Measurements from ENCODE around the gene KSR2. TPM values are rescaled to one million over a fixed set of nuclear protein-coding genes. Genes with fewer than 3 reads are reported as not detected.
"Not testable (repeated sequence)": the region's sequence is repeated elsewhere in the genome, so short reads cannot be mapped to it uniquely, and the experiment has no call there.

KSR2 gene
- total RNA-seq, 1 experiment from 2014 or later: 2.0 TPM

DNA sequence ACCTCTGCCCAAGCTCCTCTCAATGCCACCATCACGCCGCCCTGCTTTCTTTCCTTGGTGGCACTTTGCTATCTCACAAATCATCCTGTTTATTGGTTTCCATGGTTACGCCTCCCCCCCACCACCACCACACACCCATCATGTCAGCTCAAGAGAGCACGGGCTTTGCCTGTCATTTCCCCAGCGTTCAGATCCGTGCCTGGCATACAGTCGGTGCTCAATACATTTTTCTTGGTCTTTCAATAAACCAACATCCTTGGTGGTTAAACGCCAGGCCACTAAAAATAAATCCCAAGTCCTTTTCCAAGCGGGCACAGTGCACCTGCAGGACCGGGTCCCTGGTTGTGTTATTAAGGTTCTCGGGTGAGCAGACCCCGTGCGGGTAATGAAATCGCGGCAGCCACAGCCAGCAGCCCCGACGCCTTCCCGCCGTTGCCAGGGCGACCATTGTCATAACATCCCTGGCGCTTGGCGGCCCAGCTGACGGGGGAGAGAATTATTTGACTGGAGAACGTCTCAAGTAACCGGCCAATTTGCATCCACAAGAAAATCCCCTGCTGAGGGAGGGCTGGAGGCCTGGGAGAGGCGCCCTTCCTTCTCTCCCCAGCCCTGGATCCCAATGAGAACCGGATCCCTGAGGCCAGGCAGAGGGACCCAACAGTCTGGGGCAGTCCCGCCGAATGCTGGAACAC lies 92.9 kb downstream of the KSR2 start:
- no peaks in the 10 kb centered on the region for H3K9me2 ChIP-seq (ENCODE audit: insufficient read depth)
- no peak overlapping the region for H3K27ac ChIP-seq
- no TSS peak for BruUV-seq (replicated peaks)
- no peaks in the 10 kb centered on the region for H3F3A ChIP-seq (ENCODE audit: insufficient read depth, low read depth)
- no peaks in the 10 kb centered on the region for H3K36me3 ChIP-seq (ENCODE audit: low read depth)
- H3K79me2 ChIP-seq (ENCODE audit: low read depth): no peaks in the 10 kb centered on the region
- H3K4me1 ChIP-seq (replicated peaks; ENCODE audit: insufficient read depth): no peaks in the 10 kb centered on the region
- no peak for DNase-seq
- ChIA-PET POLR2A (ENCODE audit: unreplicated experiment) (no interaction called here), CTCF (interaction anchor here (0.6 to 1.4 kb wide), 2 partner anchors 157 to 159 kb away, joined by 4 to 8 read pairs; no protein-coding TSS in a partner anchor)
- no peak overlapping the region for H2AFZ ChIP-seq
- TF ChIP-seq, protein P1, sequence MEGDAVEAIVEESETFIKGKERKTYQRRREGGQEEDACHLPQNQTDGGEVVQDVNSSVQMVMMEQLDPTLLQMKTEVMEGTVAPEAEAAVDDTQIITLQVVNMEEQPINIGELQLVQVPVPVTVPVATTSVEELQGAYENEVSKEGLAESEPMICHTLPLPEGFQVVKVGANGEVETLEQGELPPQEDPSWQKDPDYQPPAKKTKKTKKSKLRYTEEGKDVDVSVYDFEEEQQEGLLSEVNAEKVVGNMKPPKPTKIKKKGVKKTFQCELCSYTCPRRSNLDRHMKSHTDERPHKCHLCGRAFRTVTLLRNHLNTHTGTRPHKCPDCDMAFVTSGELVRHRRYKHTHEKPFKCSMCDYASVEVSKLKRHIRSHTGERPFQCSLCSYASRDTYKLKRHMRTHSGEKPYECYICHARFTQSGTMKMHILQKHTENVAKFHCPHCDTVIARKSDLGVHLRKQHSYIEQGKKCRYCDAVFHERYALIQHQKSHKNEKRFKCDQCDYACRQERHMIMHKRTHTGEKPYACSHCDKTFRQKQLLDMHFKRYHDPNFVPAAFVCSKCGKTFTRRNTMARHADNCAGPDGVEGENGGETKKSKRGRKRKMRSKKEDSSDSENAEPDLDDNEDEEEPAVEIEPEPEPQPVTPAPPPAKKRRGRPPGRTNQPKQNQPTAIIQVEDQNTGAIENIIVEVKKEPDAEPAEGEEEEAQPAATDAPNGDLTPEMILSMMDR (conservative IDR thresholded peaks at IDR 0.05): no peak
- TF ChIP-seq EZH2 (IDR thresholded peaks at IDR 0.05; ENCODE audit: low read depth): no peak
- intact Hi-C loops (cut with micrococcal nuclease; ENCODE audit: unreplicated experiment): loop anchor here (1.0 to 10.0 kb wide), 3 partner anchors 159 to 289 kb away; partner anchors contain the start of gene PEBP1
- no peak overlapping the region for H3K4me3 ChIP-seq
- no peak overlapping the region for H3K4me2 ChIP-seq
- H4K20me1 ChIP-seq (ENCODE audit: insufficient read depth): no peaks in the 10 kb centered on the region
- no peaks in the 10 kb centered on the region for H3K27me3 ChIP-seq (ENCODE audit: insufficient read depth, low read depth)
- H3K9me3 ChIP-seq (ENCODE audit: insufficient read depth, low read depth): no peaks in the 10 kb centered on the region

DNA sequence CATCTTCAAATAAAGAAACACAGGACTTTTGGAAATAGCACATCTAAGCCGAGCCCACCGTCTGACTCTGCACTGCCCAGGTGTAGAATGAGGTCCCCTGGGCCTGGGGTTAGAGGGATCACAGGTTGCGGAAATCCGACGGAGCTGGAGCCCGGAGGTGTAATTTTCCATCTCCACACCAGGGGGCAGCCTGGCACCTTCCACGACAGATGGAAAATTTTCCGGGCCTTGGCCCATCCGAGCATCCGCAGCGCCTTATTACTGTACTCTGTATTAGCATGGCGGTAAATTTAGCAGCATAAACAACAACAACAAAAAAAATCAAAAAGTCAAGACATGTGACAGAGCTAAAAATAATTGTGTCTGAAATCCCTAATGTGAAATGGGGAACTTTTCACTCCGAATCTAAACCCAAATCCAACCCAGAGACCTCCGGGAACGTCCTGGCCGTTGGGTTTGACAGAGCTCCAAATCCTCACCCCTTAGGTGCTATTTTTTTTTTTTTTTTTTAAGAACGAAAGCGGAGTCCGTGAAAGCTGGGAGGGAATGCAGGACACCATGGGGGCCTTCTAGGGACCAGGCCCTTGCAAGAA lies 93.9 kb downstream of the KSR2 start:
- H3K4me3 ChIP-seq: no peak overlapping the region
- no peaks in the 10 kb centered on the region for H3K9me2 ChIP-seq (ENCODE audit: insufficient read depth)
- H3F3A ChIP-seq (ENCODE audit: insufficient read depth, low read depth): no peaks in the 10 kb centered on the region
- no peaks in the 10 kb centered on the region for H3K9me3 ChIP-seq (ENCODE audit: insufficient read depth, low read depth)
- H3K27ac ChIP-seq: no peak overlapping the region
- no peak overlapping the region for H2AFZ ChIP-seq
- no peaks in the 10 kb centered on the region for H3K4me1 ChIP-seq (replicated peaks; ENCODE audit: insufficient read depth)
- no peak overlapping the region for H3K4me2 ChIP-seq
- no peaks in the 10 kb centered on the region for H4K20me1 ChIP-seq (ENCODE audit: insufficient read depth)
- no peaks in the 10 kb centered on the region for H3K36me3 ChIP-seq (ENCODE audit: low read depth)
- no peaks in the 10 kb centered on the region for H3K79me2 ChIP-seq (ENCODE audit: low read depth)
- CTCF ChIA-PET: interaction anchor here (0.5 to 1.4 kb wide), 4 partner anchors 160 to 246 kb away, joined by 3 to 10 read pairs (median 6); no protein-coding TSS in a partner anchor
- TF ChIP-seq, protein P1 (conservative IDR thresholded peaks at IDR 0.05): peak; percentile 97
- TF ChIP-seq EZH2 (IDR thresholded peaks at IDR 0.05; ENCODE audit: low read depth): no peak
- peak; percentile 45 to 71 for DNase-seq
- POLR2A ChIA-PET (ENCODE audit: unreplicated experiment): no interaction called here
- no TSS peak for BruUV-seq (replicated peaks)
- intact Hi-C loops (cut with micrococcal nuclease; ENCODE audit: unreplicated experiment): loop anchor here (1.0 to 10.0 kb wide), 3 partner anchors 160 to 290 kb away; partner anchors contain the start of gene PEBP1
- no peaks in the 10 kb centered on the region for H3K27me3 ChIP-seq (ENCODE audit: insufficient read depth, low read depth)

- H3K36me3 ChIP-seq (ENCODE audit: low read depth); POLR2A ChIA-PET (ENCODE audit: unreplicated experiment); H3F3A ChIP-seq (ENCODE audit: insufficient read depth, low read depth); H3K27ac ChIP-seq; H3K4me1 ChIP-seq (replicated peaks; ENCODE audit: insufficient read depth); H3K79me2 ChIP-seq (ENCODE audit: low read depth); H3K9me2 ChIP-seq (ENCODE audit: insufficient read depth); DNase-seq; H3K9me3 ChIP-seq (ENCODE audit: insufficient read depth, low read depth); H4K20me1 ChIP-seq (ENCODE audit: insufficient read depth); BruUV-seq (replicated peaks); H3K4me2 ChIP-seq; H2AFZ ChIP-seq; H3K4me3 ChIP-seq; H3K27me3 ChIP-seq (ENCODE audit: insufficient read depth, low read depth): not testable (repeated sequence)
- intact Hi-C loops (cut with micrococcal nuclease; ENCODE audit: unreplicated experiment): loop anchor here (10.0 kb wide), 2 partner anchors 261 to 291 kb away; partner anchors contain the start of gene PEBP1
- CTCF ChIA-PET: interaction anchor here (0.5 to 1.4 kb wide), 4 partner anchors 160 to 247 kb away, joined by 3 to 10 read pairs (median 6); no protein-coding TSS in a partner anchor
Observed at GRCh38 chr12:117874198-117874597, 94.6 kb downstream of the KSR2 start.
